DND-41 (cell line): ENCODE measurements around the gene SIGLEC9.

ENCODE experiments used
- ATAC-seq: fragments of 200-7000 bp; cut with Tn5 transposase; 3 replicates; pipeline ENCODE4 v1.9.1; 2021; ENCODE audit warnings: low read depth; ENCODE audit not compliant: insufficient read depth
- DNase-seq: peaks from one replicate; pipeline ENCODE4 v3.0.0-alpha.2; 2020
- H2AFZ ChIP-seq: 2 replicates; pipeline ENCODE4 v1.6.0; 2012; ENCODE audit warnings: low read depth, low read length
- H3K27ac ChIP-seq: 2 replicates; pipeline ENCODE4 v1.5.1; 2012; ENCODE audit warnings: low read length, inconsistent platforms
- H3K27me3 ChIP-seq: fragments of 200-600 bp; sonication (generic); 2 replicates; pipeline ENCODE4 v1.6.0; 2012; ENCODE audit warnings: low read length, mild to moderate bottlenecking, inconsistent platforms; ENCODE audit not compliant: insufficient read depth, poor library complexity
- H3K36me3 ChIP-seq: 2 replicates; pipeline ENCODE4 v1.5.1; 2012; ENCODE audit warnings: low read length, inconsistent platforms; ENCODE audit not compliant: insufficient read depth
- H3K4me1 ChIP-seq: 2 replicates; pipeline ENCODE4 v1.5.1; 2012; ENCODE audit warnings: mild to moderate bottlenecking, low read length; ENCODE audit not compliant: insufficient read depth
- H3K4me2 ChIP-seq: 2 replicates; pipeline ENCODE4 v1.6.0; 2012; ENCODE audit warnings: mild to moderate bottlenecking, moderate library complexity, low read length, inconsistent platforms; ENCODE audit not compliant: insufficient read depth
- H3K4me3 ChIP-seq, 2 experiments: fragments of 200-600 bp in 1 of 2; shearing (Covaris generic) in 1 of 2; 2 replicates each; pipeline ENCODE4 v1.5.1; 2012 to 2016; ENCODE audit warnings: inconsistent platforms in 2 of 2, low read length in 2 of 2, mild to moderate bottlenecking in 2 of 2, low read depth in 1 of 2, moderate library complexity in 1 of 2
- H3K79me2 ChIP-seq: 2 replicates; pipeline ENCODE4 v1.6.0; 2012; ENCODE audit warnings: low read length, inconsistent platforms; ENCODE audit not compliant: insufficient read depth
- H3K9ac ChIP-seq: 2 replicates; pipeline ENCODE4 v1.6.0; 2012; ENCODE audit warnings: low read depth, mild to moderate bottlenecking, inconsistent platforms, low read length, moderate library complexity
- H3K9me3 ChIP-seq: 2 replicates; pipeline ENCODE4 v1.5.1; 2012; ENCODE audit warnings: low read length, moderate library complexity, mild to moderate bottlenecking, inconsistent platforms; ENCODE audit not compliant: insufficient read depth, severe bottlenecking
- H4K20me1 ChIP-seq: 2 replicates; pipeline ENCODE4 v1.6.0; 2012; ENCODE audit warnings: low read length; ENCODE audit not compliant: insufficient read depth
- CTCF ChIP-seq: IDR thresholded peaks from 2 replicates; pipeline ENCODE4 v1.5.1; 2012; ENCODE audit warnings: borderline replicate concordance, low read length, moderate library complexity, mild to moderate bottlenecking; ENCODE audit not compliant: poor library complexity, severe bottlenecking; ENCODE audit errors: extremely low read depth
- EZH2 ChIP-seq: IDR thresholded peaks from 3 replicates; pipeline ENCODE4 v1.6.1; 2012; ENCODE audit warnings: borderline replicate concordance, low read depth, mild to moderate bottlenecking, moderate library complexity, low read length, inconsistent platforms; ENCODE audit not compliant: severe bottlenecking

Gene SIGLEC9

GRCh38 chr19:51135004-51135403, 10.3 kb downstream of the SIGLEC9 start:
- no peaks in the 10 kb centered on the region; the same call in 1 of the 2 replicates for H4K20me1 ChIP-seq
- H3K27me3 ChIP-seq = peaks cover 5% of the 10 kb centered on the region
- ATAC-seq (no peak), DNase-seq (no peak)
- TF ChIP-seq CTCF (no peak), EZH2 (no peak)
- no peak overlapping the region for H3K4me2 ChIP-seq
- H3K9ac ChIP-seq = no peak overlapping the region
- peaks cover 2% of the 10 kb centered on the region for H3K9me3 ChIP-seq
- H3K27ac ChIP-seq = no peak overlapping the region
- H3K79me2 ChIP-seq = no peaks in the 10 kb centered on the region
- H2AFZ ChIP-seq = no peak overlapping the region
- H3K36me3 ChIP-seq = no peaks in the 10 kb centered on the region
- H3K4me3 ChIP-seq = no peak overlapping the region
- H3K4me1 ChIP-seq = no peaks in the 10 kb centered on the region

GRCh38 chr19:51135986-51136762, 11.5 kb downstream of the SIGLEC9 start:
- H3K9me3 ChIP-seq = peaks cover 2% of the 10 kb centered on the region
- ATAC-seq (no peak), DNase-seq (no peak)
- H3K4me3 ChIP-seq = no peak overlapping the region
- no peaks in the 10 kb centered on the region; the same call in 1 of the 2 replicates for H4K20me1 ChIP-seq
- no peaks in the 10 kb centered on the region for H3K36me3 ChIP-seq
- no peak overlapping the region for H3K4me2 ChIP-seq
- TF ChIP-seq CTCF (no peak), EZH2 (no peak)
- peaks cover 8% of the 10 kb centered on the region for H3K27me3 ChIP-seq
- no peak overlapping the region for H2AFZ ChIP-seq
- no peak overlapping the region for H3K27ac ChIP-seq
- no peaks in the 10 kb centered on the region for H3K79me2 ChIP-seq
- H3K4me1 ChIP-seq = no peaks in the 10 kb centered on the region
- no peak overlapping the region for H3K9ac ChIP-seq

- Histone ChIP-seq H3K9ac (no peak overlapping the region), H3K9me3 (peaks cover 2% of the 10 kb centered on the region), H4K20me1 (no peaks in the 10 kb centered on the region; the same call in 1 of the 2 replicates), H3K4me2 (no peak overlapping the region), H3K36me3 (no peaks in the 10 kb centered on the region), H3K4me3 (no peak overlapping the region), H3K4me1 (no peaks in the 10 kb centered on the region), H2AFZ (no peak overlapping the region), H3K79me2 (no peaks in the 10 kb centered on the region), H3K27ac (no peak overlapping the region), H3K27me3 (peaks cover 8% of the 10 kb centered on the region)
- ATAC-seq (no peak), DNase-seq (no peak)
- TF ChIP-seq CTCF (no peak), EZH2 (no peak)
Observed at GRCh38 chr19:51136851-51137551, 12.3 kb downstream of the SIGLEC9 start.
